Renal cortical epithelial cell (primary cell): ENCODE measurements around the gene GSTM4. TPM values are rescaled to one million over a fixed set of nuclear protein-coding genes. Genes with fewer than 3 reads are reported as not detected.
A peak's percentile ranks its signal among the peaks of the same experiment; 100 is the strongest.

ENCODE experiments used
- DNase-seq: peaks from one replicate; pipeline ENCODE4 v3.0.0-alpha.2; 2011; ENCODE audit warnings: low read depth
- total RNA-seq: library from RNA; depleted of rRNA; stranded (reverse); fragments of >200 nt; gene quantifications from 2 replicates; pipeline ENCODE4 v1.2.3, GENCODE V29; 2014

GSTM4 gene
- total RNA-seq, 1 donor from 2014 or later, result 17.8 TPM

GRCh38 chr1:109624201-109625010 is 31.5 kb upstream of the GSTM4 start:
- DNase-seq, result no peak

GRCh38 chr1:109625176-109625575 is 30.7 kb upstream of the GSTM4 start:
- DNase-seq, result no peak

DNA sequence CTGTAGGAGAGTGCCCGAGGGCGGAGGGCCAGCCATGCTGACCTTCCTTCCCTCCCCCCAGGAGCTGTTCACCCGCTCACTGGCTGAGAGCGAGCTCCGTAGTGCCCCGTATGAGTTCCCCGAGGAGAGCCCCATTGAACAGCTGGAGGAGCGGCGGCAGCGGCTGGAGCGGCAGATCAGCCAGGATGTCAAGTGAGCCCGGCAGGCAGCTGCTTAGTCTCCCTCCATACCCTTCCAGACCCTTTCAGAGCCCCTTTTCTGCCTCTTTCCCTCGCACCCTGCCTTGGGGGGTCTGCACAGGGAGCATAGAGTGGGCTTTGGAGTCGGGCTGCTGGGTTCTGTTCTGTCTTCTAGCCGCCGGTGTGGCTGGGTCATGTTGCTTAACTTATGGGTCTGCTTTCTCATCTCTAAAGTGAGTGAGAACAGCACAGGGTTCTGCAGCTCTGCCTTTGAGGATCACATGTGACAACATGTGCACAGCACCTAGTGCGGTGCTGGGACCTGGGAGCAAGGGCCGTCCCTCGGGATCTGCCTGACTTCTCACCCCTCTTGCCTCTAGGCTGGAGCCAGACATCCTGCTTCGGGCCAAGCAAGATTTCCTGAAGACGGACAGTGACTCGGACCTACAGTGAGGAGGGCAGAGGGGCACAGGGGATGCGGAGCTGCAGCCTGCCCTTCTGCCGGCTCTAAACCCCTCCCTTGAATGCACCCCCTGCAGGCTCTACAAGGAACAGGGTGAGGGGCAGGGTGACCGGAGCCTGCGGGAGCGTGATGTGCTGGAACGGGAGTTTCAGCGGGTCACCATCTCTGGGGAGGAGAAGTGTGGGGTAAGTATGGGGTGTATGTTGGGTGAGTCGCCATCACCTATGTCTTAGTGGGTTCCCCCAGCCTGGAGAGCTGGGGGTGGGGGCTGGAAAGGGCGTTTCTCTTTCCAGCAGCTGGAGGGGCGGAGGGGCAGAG is 30.0 kb upstream of the GSTM4 start:
- DNase-seq, result no peak

DNA sequence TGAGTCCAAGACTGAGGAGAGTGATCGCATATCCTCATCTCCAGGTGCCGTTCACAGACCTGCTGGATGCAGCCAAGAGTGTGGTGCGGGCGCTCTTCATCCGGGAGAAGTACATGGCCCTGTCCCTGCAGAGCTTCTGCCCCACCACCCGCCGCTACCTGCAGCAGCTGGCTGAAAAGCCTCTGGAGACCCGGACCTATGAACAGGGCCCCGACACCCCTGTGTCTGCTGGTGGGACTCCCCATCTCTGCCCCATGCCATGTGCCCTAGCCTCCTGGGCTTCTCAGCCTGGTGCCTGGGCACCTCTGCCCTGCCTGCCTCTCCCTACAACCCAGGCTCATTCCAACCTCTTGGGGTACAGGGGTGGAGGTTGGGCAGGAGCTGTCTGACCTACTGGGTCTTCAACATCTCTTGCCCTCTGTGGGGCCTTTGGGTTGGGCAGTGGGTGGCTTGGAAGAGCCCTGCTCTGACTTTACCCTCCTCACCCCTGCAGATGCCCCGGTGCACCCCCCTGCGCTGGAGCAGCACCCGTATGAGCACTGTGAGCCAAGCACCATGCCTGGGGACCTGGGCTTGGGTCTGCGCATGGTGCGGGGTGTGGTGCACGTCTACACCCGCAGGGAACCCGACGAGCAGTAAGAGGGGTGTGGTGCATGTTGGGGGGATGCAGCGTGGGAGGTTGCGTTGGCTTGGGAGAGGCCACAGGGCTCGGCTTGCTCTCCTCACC is 29.1 kb upstream of the GSTM4 start:
- DNase-seq, result no peak

DNA sequence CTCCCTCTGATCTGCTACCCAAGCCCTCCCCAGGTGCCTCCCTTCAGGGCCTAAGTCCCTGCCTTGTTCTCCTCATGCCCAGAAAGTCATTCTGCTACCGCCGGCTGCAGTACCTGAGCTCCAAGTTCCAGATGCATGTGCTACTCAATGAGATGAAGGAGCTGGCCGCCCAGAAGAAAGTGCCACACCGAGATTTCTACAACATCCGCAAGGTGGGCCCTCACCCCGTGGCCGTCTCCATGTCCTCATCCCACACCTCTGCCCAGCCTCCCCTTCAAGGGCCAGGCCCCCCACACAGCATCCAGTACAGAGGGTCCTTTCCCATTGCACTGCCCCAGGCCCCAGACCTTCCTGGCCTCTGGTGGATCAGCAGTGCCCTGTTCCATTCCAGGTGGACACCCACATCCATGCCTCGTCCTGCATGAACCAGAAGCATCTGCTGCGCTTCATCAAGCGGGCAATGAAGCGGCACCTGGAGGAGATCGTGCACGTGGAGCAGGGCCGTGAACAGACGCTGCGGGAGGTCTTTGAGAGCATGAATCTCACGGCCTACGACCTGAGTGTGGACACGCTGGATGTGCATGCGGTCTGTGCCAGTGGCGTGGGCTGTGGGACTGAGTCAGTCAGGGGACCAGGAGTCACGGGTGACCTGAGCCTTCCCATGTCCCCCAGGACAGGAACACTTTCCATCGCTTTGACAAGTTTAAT is 28.1 kb upstream of the GSTM4 start:
- DNase-seq, result peak; percentile 81

DNA sequence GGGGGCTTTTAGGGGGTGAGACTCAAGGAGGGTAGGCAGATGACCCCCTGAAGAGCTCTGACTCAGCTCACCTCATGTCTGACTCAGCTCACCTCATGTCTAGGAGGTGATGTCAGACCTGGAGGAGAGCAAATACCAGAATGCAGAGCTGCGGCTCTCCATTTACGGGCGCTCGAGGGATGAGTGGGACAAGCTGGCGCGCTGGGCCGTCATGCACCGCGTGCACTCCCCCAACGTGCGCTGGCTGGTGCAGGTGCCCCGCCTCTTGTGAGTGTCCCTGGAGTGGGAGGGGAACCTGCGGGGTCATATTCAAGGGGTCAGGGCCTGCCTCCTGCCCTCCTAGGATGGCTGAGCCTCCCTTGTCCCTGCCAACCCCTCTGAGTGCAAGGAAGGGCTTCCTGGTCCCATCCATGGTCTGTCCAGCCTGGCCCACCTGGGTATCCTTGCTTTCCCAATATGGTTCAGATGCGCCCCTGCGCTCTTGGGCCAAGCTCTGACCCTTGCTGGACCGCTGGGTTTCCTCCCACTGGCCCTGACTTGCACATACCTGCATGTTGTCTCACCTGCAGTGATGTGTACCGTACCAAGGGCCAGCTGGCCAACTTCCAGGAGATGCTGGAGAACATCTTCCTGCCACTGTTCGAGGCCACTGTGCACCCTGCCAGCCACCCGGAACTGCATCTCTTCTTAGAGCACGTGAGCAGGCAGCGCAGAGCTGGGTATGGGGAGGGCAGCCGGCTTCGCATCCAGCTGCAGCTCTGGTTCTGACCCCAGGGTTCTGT is 27.2 kb upstream of the GSTM4 start:
- peak; percentile 91 for DNase-seq

DNA sequence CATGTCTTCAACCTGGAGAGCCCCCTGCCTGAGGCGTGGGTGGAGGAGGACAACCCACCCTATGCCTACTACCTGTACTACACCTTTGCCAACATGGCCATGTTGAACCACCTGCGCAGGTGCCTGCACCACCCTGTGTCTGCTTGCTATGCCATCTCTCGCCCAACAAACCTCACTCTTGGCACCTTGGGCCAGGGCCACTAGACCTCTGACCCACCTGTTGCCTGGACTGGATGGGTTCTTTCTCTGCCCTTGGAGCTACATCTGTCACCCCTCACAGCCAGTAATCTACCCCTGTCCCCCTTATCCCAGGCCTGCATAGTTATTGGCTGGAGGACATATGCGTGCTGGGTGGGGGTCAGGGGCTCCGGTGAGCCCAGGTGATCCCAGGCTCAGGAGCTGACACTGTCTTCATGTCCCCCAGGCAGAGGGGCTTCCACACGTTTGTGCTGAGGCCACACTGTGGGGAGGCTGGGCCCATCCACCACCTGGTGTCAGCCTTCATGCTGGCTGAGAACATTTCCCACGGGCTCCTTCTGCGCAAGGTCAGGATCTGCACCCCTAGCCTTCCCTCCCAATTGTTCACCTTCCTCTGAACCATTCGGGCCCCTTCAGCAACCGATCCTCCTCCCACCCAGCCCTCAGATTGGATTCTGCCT is 26.4 kb upstream of the GSTM4 start:
- no peak for DNase-seq

DNA sequence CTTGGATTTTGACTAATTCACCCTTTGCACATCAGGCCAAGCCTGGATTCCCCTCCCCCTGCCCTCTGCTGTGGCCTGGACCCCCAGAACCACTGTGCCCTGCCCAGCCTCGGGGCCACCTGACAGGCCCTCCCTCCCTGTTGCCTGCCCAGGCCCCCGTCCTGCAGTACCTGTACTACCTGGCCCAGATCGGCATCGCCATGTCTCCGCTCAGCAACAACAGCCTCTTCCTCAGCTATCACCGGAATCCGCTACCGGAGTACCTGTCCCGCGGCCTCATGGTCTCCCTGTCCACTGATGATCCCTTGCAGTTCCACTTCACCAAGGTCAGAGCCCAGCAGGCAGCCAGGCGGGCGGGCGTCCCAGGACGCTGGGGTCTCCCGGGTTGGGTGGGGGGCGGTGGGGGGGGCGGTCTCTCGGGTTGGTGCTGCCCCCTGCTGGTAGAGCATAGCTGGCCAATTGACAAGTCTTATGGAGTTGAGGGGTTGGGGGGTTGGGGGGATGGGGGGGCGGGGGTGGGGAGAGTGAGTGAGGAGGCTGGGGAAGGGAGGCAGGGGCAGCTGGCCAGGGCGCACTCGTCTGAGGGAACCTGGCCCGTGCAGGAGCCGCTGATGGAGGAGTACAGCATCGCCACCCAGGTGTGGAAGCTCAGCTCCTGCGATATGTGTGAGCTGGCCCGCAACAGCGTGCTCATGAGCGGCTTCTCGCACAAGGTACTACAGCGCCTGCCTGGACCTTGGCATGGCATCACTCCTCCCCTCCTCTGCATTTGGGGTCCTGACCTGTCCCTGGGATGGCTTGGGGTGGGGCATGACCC is 25.6 kb upstream of the GSTM4 start:
- DNase-seq, result no peak

- no peak for DNase-seq
These were observed 24.9 kb upstream of the GSTM4 start for GRCh38 chr1:109630898-109631512.

DNA sequence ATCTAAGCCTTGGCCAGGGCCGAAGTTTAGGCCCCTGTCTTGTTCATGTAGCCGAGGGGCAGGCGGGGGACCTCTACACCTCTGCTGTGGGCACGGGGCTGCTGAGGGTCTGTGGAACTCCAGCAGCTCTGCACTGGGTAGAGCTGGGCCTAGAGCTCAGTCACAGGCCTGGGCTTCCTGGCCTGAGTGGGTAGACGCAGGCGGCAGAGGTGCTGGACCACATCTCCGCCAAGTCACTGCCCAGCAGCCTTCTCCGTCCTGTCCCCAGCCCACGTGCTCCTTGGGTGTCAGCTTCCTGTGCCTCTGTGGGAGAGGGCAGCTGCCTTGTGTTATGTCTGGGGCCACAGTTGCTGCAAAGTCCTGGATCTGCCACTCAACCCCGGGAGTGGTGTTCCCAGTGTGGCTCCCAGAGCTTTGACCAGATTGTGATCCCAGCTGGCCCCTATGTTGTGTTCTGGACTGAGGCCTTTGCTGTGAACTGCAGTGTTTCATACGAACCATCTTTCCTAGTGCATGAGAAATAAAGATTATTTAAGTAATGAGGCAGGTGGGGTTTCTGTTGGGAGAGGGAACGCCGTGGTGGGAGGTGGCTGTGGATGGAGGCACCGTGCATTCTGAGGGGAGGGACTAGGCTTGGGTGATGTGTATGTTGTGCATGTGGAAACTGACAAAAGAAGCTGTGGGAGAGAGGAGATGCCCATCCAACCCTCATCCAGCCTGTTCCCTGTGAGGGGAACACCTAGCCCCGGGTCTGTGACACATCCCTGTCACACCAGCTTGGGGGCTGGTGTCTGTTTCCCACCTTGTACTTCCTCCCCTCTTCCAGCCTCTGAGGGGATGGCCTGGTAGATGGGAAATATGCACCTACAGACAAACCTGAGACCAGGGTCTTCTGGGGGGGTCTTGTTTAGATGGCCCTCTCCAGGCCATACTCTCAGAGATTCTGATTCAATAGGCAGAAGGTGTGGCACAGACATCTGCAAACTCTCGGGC is 24.1 kb upstream of the GSTM4 start:
- no peak for DNase-seq

DNA sequence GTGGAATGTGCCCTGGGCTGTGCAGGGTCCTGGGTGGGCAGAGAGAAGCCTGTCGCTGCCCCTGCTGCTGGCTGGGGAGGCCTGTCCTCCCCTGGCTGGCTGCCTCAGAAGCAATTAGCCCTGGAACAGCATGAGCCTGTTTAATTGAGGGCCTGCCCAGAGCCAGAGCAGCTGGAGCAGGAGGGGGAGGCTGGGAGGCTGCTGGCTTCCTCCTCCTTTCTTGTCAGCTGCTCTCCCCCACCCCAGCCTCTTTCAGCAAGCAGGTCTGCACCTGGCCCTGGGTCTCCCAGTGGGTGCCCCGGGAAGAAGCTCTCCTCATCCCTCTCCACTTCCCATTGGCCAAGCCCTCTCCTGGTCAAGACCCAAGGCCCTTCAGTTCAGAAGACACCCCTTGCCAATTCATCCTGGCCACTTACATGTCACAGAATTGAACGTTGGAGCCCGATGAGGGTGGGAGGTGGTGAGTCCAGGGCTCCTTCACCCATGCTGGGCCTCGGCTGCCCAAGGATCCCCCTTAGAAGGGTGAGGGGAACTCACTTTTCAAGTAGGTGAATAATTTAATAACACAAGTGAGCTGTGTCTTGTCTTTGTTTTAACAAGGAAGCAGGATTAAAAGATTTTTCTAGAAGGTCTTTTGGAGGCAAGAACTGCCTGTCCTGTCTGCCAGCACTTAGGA is 23.1 kb upstream of the GSTM4 start:
- no peak for DNase-seq

DNA sequence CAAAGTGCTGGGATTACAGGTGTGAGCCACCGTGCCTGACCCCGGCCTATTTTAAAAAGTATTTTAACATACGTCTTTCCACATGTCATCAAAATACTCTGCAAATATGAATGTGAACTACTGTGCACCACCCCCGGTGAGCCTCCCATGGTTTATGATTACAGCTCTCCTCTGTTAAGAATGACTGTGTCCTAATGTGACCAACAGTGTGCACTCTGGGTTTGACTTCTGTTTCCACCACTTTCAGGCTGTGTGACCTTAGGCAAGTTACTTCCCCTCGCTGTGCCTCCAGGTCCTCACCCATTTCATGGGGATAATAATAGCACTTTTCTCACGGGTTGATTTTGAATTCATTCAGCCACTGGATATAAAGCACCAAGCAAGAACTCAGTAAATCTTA is 21.6 kb upstream of the GSTM4 start:
- no peak for DNase-seq

- DNase-seq, result no peak
These were observed 20.8 kb upstream of the GSTM4 start for GRCh38 chr1:109634771-109635750.

DNA sequence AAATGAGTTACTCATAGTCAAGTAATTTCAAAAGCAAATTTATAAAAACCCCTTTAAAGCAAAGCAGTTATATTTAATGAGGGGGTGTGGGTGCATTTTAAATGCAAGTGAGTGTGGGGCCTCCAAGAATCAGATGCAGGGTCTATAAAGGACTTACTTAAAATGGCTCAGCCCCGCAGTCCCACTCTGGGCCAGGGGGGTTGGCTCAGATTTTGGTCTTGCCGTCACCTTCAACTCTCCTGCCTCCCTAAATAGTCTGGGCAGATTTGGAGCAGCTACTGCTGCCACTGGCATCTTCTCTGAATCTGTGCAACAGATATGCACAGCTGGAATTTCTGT is 20.1 kb upstream of the GSTM4 start:
- no peak for DNase-seq

DNA sequence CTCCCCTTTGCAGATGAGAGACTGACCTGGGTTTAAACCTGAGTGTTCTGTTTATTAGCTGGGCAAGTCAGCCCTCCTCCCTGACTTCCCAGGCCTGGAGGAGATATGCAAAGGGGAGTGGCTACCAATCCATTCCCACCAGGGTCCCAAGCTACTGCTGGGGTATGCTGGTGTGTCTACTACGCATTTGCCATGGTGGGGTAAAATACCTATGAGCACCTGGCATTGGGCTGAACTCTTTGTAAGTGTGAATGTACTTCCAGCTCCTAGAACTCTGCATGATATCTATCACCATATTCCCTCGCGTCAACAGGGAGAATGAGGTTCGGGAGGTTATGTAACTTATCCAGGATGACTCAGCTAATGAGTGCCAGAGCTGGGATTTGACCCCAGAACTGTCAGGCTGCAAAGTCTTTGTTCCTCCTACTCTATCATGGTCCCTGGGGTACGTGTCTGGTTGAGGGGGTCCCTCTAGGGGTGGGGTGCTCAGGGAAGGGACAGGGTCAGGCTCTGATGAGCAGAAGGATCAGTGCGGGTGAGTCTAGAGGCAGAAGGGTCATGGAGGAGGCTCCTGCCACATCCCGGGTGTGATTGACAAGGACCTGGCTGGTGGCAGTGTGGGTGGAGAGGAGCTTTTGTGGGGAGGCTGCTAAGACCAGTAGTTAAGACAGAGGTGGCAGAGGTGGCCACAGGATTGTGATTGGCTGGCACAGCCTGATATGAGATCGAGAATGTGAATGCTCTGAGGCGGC is 19.5 kb upstream of the GSTM4 start:
- DNase-seq, result peak; percentile 52
